ENCODE results near the gene MED22.
"Not testable (repeated sequence)": the region's sequence is repeated elsewhere in the genome, so short reads cannot be mapped to it uniquely, and the experiment has no call there.

The MED22 gene

DNA sequence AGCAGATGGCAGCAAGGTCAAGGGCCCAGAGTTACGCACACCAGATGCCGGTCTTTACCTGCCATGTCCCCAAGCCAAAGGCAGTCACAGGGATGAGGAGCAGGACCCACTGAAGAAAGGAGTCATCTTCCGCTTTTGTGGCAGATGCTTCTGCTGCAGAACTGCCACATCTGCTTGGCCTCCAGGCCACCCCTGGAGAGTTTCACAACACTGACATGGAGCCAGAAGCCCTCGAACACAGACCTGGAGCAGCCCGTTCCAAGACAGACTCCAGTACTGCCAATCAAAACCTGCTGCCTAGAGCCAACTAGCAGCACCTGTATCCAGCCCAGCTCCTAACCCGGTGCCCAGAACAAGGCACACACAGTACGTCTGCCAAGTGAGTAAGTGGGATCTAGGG is 6.8 kb upstream of the MED22 start:
- DNase-seq, result peak; percentile 38

DNA sequence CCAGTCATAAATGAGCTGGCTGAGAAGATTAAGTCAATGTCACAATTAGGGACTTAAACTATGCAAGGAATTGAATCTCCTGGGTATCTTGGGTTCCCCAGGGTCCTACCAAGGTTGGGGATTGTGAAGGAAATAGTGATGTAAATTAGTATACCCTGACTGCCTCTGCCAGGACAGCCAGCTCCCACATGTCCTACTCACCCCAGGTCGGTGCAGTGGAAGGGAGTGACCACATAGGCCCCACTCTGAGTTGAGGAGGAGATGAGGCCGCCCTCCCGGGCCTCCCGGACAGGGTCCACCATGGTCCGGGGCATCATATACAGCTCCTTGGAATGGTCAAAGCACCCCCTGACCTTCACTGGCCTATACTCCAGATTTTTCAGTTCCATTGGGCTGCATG is 5.6 kb upstream of the MED22 start:
- no peak for DNase-seq

DNA sequence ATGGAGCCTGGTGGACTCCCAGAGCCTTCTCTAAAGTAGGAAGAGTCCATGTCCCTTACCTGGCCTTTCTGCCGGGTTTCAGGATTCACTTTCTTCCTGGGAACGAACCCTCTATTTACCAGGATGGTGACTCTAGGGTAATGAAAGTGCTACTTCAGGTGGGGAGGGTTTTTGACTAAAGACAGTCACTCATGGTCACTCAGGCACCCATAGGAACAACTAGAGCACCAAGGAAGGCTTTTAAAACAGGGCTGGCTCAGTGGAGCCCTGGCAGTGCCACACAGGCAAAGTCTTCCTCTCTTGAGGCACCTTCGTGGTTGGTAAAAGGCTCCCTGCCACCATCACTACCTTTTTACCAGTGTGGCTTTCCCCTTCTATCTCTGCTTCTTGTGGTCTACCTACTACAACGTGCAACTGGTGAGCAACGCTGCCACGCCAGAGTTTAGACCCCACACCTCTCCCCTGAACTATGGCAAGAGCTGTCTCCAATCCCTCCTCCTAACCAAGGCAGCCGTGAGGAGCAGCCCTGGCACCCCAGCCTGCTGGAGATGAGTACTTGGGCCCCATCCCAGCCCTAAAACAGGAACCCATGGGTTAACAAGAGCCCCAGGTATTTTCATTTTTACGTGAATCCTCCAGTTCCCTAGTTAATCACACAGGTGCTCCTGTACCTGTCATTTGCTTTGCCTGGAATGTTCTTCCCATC is 4.9 kb upstream of the MED22 start:
- no peak for DNase-seq

DNA sequence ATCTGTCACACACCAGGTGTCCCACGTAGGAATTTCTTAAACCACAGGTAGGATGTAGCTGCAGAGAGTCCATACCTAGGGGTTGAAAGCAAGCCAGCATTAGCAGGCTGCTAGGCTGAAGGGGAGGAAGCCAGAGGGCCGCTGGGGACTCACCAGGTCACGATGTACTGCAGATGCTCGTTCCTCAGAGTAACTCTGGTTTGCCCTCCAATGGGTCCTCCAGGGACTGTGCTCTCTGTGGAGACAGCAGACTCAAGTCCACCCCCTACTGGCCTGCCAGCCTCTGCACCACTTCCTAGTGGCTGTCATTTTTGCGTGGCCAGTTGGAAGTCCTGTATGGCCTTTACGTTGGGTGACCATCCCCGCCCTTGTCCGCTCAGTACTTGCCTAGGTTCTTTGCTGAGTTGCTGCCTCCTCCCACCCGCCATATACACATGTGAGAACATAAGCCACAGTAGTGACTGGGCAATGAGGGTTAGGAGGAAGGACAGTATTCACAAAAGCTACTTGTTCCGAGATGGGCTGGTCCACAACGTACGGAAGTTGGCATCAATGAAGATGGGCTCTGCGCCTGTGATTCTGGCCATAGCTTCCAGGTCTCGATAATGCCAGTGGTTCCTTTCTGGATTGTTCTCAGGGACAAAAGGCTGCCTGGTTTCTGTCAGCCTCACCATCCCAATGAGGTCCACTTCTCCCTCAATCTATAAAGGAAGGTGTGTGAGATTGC is 4.1 kb upstream of the MED22 start:
- no peak for DNase-seq

DNA sequence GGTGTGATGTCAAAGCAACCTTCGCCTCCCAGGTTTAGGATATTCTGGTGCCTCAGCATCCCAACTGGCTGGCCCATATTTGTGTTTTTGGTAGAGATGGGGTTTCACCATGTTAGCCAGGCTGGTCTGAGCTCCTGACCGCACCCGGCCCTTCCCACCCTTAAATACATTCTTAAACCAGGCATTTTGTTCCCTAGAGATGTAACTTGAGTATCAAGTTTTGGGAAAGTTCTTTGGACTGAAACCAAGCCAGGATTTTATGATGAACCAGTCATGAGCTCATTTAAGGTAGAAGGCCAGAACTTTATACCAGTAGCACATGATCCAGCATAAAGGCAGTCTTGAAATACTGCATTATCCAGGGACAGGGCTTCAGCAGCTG is 3.6 kb upstream of the MED22 start:
- DNase-seq, result no peak

DNA sequence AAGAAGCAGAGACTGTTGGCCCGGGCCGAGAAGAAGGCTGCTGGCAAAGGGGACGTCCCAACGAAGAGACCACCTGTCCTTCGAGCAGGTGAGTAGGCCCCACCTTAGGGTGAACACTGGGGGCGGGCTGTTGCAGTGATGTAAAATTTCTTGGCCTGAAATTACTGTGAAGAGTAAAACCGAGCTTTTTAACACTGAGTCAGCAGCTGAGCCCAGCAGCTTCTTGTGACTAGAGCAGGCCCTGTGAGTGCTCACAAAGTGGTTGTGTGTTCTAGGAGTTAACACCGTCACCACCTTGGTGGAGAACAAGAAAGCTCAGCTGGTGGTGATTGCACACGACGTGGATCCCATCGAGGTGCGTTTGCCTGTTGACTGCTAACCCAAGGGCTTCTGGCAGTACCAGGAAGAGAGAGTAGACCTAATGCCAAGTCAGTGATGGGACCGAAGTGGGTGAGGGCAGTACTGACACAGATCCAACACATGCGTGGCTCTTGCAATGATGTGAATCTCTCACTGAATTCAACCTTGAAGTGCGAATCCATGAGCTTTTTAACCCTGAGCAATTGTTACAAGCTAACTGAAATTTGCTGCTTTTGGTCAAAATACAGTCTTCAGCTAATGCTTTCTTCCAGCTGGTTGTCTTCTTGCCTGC is 2.2 kb upstream of the MED22 start:
- DNase-seq, result no peak

DNA sequence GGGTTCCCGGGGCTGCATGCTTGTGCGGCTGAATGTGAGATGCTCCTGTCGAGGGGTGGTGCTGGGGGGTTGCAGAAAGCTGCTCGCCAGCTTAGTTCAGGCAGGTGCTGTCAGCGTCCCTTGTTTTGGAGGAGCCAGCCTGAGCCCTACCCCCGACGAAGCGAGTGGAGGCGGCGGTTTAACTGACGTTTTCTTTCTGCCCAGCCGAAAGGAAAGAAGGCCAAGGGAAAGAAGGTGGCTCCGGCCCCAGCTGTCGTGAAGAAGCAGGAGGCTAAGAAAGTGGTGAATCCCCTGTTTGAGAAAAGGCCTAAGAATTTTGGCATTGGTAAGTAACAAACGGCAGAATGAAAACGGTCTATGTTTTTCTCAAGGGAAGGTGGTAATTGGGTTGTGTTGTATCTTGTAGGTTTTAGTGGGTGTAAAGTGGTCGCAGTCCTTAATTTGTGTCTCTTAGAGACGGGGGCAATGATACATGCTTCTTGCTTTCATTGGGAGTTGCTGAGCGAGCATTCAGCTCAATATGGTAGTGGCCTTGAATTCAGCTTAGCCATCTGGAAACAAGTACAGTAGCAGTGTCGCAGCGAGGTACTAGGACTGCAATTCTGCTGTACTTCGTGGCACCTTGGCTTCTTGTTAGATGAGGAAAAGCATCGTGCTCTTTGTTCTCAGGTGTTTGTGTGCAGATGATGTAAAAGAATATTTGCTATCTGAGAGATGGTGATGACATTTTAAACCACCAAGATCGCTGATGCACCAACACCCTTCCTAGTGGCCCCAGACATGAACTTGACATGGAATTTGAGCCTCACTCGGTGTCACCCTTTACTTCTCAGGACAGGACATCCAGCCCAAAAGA is 1.0 kb upstream of the MED22 start:
- DNase-seq, result no peak

DNA sequence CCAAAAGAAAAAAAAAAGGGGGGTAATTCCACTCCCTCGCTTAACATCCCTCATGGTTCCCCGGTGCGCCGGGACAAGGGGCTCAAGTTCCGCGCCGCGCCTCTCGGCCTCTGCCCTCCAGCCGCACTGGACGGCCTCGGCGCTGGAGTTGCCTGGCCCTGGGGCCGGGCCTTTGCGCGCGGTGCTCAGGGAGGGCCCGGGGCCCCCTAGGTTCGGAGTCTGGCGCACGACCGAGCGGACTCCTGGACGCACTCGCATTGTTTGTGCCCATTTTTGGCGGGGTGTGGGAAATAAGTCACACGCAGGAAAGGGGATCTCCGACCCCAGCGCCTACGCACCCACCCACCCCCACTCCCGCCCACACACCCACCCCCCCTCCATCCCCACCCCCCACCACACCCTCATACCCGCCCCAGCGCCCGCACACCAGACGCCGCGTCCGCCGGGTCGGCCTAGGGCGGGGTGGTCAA is 381 bp downstream of the MED22 start:
- no peak for DNase-seq

DNA sequence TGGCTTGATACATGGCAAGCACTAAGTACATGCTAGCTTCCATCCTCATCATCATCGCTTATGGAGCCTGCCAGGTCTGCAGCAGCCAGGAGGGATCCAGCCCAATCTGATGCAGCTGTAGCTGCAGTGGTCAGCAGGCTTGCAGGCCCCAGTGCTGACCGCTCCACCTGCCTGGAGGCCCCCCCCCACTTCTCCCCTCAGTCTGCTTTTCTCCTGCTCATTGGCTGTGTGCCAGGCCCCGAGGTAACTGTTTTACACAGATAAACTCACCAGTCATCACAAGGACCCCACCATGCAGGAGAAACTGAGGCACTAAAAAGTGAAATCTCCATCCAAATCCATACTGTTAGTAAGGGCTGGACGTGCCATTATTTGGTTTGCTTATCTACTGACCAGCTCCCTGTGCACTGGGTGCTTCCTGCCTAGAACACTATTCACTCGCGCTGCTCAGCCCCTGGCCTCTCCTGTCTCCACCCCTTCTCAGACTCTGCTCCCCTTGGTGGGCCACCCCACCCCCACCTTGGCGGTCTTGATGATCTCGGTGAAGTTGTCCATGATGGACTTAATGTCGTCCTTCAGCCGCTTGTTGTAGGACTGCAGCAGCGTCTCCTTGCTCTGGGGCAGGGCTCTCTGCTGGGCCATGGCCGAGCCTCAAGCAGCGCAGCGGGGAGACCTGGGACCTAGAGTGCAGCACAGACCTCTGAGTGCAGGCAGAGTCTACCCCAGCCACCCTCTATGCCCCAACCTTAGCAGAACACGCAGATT is 1.7 kb downstream of the MED22 start:
- DNase-seq, result no peak

DNA sequence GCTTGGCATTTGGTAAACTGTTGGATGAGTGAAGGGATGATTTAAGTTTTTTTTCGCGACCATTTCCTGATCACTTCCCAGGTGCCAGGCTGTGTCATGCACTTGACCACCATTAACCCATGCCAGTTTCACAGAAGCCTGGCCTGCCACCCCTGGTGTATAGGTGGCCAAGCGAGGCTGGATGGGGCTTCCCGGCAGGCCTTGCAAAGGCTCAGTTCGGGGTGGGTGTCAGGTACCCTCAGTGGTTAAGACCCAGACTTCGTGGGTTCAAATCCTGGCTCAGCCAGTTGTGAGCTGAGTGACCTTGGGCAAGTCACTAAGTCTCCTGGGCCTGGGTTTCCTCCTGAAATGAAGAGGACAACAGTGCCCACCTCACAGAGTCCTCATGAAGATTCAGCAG is 2.3 kb downstream of the MED22 start:
- DNase-seq, result no peak

DNA sequence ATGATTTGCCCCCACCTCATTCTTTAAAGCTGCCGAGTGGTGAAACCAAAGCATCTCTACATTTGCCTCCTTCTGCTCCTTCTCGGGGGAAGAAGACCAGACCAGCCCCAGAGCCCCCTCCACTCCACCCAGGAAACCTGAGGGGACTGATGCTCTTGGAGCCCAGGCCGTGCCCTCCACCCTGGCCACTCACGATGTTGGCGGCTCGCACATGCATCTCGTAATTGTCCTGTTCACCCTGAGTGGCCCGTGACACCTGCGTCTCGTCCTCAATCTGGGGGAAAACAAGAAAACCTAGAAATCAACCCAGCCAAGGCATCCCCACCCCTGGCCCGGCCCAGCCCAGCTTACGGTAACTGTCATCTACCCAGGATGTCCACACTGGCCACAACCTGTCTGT is 3.0 kb downstream of the MED22 start:
- DNase-seq, result no peak

DNA sequence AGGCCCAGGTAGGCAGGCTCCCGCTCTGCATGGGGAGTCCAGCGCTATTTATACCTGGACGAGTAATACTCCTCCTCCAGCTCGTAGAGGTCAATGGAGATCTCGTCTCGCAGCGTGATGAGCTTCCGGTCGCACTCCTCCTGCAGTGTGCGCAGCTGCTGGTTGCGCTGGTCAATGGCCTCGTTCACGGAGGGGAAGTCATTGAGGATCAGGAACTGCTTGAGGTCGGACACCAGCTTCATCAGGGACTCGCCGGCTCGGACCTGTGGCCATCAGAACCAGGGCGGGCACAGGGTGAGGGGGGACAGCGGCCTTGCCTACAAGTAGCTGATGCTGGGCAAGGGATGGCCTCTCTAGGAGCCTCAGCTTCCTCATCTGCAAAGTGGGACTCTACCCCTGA is 3.9 kb downstream of the MED22 start:
- no peak for DNase-seq

DNA sequence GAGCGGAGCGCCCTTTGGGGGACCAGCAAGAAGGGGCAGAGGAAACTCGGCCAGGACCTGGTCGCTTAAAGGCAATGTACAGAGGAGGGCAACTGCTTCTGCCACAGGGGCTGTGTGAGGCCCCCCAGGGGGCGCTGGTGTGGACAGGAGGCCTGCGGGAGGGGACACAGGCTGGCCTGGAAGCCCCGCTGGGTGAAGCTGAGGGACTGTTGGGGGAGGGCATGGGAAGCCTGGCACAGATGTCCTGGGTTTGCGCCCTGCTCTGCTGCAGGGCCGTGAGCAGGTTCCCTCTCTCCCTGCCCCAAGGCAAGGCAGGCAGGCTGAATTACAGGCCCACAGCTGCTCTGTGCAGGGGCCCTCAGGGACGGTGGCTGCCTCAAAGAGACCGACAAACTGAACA is 5.4 kb downstream of the MED22 start:
- DNase-seq, result no peak

DNA sequence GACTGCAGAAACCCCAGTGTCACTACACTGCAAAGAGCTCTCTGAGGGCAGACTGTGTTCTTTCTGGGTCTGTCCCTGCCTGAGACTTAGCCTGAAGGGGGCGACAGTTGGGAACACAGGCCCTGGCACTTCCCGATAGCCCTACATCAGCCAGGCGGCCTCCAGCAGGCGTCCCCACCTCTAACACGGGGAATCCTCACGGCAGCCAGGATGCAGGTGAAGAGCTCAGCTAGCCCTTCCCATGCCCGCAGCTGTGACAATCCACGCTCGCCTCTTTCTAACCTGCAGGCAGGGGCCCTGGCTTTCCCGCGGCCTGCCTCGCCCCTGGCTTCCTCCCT is 5.9 kb downstream of the MED22 start:
- no peak for DNase-seq

DNA sequence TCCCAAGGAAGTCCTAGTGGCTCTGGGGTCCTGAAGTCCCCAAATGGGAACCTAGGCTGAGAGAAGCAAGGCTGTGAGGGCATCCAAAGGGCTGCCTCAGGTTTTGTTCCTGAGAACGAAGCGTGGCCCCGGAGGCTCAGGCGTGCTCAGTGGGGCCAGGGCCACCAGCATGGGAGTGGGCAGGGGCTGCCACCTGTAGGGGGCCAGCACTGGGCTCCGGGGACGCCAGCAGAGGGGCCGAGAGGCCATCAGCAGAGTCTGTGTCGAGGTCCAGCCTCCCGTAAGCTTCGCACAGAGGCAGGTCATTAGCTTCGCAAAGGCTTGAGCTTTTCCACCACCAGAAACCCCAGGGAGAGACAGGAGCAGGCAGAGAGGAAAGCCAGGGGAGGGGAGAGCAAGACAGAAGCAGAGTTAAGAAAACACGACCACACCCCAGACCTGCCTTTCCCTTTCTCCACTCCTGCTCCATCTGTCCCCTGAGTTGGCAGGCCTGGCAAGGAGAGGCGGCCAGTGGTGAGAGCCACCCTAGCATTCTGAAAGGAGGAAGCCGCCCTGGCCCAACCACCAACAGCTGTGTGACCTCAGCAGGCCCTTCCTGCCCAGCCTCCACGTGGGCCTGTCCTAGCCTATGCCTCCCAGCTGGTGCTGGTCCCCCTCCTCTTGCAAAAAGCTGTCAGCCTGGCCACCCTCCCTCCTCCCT is 6.4 kb downstream of the MED22 start:
- no peak for DNase-seq

DNA sequence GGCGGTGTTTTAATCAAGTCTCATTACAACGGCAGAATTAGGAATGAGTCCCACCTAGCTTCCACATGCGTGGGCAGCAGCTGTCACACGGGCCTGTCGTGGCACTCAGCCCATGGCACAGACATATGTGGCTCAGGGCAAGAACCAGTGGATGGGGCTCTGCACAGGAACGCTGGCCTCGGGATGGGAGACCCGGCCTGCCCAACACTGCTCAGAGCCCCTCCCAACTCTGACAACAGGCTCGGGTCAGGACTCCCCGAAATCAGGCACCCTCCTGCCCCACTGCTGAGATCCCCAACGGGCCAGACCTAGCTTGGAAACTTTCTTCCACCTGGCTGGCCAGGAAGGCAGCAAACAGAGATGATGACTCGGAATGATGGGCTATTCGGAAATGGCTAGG is 7.0 kb downstream of the MED22 start:
- DNase-seq, result no peak

DNA sequence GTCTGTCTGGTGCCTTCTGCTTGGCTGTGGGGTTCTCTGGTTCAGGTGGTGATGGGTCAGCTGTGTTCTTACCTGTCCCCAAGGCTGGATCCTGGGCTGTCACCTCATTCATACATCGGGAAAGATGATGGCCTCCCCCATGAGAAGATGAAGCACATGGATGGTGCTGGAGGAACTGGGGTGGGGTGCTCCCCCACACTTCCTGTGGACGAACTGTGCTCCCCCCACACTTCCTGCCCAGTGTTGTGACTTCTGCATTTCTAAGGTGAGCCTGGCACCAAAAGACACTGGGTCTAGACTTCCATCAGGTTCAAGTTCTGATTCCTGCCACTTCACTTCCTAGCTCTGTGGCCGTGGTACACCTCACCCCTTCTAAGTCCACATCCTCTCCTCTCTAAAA is 7.7 kb downstream of the MED22 start:
- no peak for DNase-seq

DNA sequence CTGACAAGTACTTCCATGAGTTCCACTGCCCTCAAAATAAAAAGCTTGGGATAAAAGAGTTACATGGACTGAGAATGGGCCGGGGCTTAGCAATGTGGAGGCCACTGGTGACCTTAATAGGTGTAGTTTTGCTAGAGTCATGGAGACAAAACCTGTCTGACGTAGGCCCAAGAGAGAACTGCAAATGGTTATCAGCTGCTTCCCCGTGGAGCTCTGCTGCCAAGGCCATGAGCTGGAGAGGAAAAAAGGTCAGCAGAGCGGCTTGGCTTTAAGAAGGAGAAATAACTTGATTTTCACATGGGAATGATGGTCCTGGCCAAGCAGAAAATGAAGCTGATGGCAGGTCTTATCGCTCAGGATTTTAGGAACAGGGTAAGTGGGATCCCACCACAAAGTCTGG is 8.3 kb downstream of the MED22 start:
- no peak for DNase-seq

DNA sequence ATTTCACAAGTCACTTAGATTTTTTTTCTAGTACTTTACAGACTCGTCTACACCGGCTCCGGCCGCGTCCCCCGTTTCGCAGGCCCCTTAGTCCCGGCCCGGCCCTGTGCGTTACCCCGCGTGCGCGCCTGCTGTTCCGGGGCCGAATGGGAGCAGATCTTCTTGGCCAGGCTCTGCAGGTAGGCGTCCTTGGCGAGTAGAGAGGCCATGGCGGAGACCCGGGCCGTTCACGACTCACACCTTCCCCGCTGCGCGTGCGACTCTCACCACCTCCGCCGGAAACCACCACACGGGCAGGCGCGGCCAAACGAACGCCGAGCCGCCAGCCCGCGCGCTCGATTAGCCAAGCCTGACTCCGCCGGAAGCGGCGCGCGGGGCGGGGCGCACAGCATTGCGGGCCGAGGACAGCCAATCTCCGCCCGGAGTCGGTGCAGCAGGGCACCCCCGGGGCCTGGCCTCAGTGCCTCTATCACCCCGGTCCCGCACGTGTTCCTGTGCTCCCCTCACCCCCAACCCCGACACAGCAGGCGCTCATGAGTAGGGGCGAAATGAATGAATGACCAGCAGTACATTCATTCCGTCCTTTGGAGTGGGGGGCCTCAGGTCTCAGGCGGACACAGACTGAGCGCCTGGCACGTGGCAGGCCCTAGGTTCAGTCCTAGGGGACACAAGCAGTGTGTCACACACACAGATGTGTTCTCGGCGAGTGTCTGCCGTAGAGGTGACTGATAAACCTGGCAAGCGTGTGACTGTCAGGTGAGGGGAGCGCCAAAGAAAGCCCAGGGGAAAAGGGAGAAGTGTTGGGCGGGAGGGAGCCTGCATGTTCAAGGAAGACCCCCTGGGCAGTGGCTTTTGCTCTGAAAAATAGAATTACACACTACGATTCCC is 11.8 kb downstream of the MED22 start, which contains the start of gene SURF6:
TSS of gene SURF6 (minus strand) at position 265 of the 888 bp plus-strand sequence. CDS start at position 209, 56 bp downstream.
- peak; percentile 41 for DNase-seq

DNA sequence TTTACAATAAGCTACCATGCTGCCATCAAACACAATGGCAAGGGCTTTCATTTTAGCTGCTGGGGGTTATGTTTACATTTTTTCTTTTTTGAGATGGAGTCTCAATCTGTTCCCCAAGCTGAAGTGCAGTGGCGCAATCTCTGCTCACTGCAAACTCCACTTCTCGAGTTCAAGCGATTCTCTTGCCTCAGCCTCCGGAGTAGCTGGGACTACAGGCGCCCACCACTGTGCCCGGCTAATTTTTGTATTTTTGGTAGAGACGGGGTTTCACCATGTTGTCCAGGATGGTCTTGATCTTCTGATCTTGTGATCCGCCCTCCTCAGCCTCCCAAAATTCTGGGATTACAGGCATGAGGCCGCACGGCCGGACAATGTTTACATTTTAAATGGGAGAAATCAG is 13.0 kb downstream of the MED22 start:
- DNase-seq, result not testable (repeated sequence)

DNA sequence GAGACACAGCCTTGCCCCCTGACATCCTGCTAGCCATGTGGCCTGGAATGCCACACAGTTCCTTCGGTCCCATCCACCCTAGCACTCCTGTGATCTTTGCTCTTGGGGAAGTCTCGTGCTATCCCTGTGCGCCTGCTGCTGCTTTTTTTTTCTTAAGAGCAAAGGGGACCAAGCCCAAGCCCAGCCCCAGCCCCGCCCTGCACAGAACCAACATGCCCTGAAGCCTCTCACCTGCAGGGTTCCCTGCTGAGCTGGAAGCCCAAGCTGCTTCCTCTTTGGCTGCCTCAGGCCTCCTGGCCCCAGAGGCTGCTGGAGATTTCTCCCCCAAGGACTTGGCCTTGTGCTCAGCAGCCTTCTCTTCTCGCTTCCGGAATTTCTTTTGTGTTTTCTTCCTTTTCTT is 13.8 kb downstream of the MED22 start:
- DNase-seq, result no peak

Data from SIG-M5 (cell line).